NCI-H187 treated with DMSO at 0.1 percent for 48 hours (cell line): Measurements from ENCODE around the gene STYXL1.
"Not testable (repeated sequence)": the region's sequence is repeated elsewhere in the genome, so short reads cannot be mapped to it uniquely, and the experiment has no call there.

ENCODE experiments used
- DNase-seq: peaks from one replicate; lab custom pipeline; 2025; lab: John Stamatoyannopoulos, UW

The STYXL1 gene

GRCh38 chr7:76047811-76048667 is at the start of gene STYXL1, which contains the start of gene MDH2:
Gene STYXL1 (minus strand): TSS chr7:76048000. CDS start chr7:76030523, 17,477 bp downstream.
Gene MDH2 (plus strand): TSS chr7:76048106. CDS start chr7:76048161, 55 bp downstream.
- DNase-seq = peak; percentile 76

- no peak for DNase-seq
Observed at GRCh38 chr7:76095908-76096307, 48.1 kb upstream of the STYXL1 start.

GRCh38 chr7:76094326-76094725 is 46.5 kb upstream of the STYXL1 start:
- DNase-seq = not testable (repeated sequence)

DNA sequence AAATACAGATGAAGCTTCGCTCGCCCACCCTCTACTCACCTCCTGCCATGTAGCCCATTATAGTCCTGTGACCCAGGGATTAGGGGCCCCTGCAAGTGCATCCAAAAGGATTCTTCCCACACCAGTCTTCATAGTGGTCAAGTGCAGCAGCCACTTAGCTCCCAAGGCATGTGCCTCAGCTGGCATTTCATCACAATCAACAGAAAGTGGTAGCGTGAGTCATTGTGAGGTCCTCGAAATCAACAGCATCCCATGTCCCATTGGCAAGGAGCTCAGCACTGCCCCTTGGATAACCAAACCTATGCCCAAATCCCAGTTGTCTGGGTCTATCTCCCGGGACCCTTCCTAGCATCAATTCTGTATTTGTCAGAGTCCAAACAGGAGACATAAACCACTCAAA is 45.7 kb upstream of the STYXL1 start:
- DNase-seq = not testable (repeated sequence)

- DNase-seq = no peak
Observed at GRCh38 chr7:76091506-76091905, 43.7 kb upstream of the STYXL1 start.

GRCh38 chr7:76089865-76090475 is 42.2 kb upstream of the STYXL1 start:
- DNase-seq = no peak

DNA sequence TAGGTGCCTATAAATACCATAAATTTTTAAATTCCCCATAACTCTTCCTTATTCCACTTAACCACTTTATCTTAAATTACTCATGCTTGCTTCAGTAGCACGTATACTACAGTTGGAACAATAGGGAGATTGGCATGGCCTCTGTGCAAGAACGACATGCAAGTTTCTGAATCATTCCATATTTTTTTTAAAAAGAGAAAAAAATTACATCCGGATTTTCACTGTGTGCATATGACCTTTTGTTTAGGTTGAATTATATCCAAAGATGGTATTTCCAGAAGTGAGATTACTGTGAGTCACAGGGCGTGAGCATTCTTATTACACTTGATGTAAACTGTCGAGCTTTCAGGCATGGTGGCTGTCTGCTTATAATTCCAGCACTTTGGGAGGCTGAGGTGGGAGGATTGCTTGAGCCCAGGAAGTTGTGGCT is 39.6 kb upstream of the STYXL1 start:
- not testable (repeated sequence) for DNase-seq

GRCh38 chr7:76086070-76086469 is 38.3 kb upstream of the STYXL1 start:
- DNase-seq = no peak

DNA sequence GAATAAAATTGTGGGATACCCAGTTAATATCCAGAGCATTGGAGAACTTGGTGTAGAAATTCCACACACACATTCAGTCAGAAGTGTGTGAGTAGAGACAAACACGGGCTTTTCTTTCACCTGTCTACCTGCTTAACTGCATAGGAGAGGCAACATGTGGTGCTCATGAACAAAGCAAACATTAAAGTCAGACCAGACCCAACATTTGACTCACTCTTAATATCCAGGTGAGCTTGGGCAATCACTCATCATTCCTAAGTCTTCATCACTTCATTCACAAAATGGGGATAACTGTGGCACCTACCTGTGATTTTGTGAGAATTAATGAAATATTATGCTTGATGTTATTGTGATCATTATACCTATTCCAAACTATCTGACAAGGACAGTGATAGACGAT is 36.3 kb upstream of the STYXL1 start:
- DNase-seq = not testable (repeated sequence)

DNA sequence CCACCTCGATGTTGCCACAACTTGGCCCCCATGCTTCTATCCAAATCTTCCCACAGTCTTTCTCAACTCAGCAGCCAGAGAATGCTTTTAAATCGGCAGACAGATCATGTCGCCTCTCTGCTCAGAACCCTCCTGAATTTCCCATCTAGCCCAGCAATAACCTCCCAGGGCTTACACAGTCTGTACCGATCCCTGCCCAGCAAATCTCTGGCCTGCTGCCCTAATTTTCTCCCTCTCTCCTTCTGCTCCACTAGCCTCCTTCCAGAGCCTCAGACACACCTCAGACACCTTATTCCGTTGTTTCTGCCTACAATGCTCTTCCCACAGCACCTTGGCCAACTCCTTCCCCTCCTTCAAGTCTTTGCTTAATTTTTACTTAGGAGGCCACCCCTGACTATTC is 32.4 kb upstream of the STYXL1 start:
- DNase-seq = no peak

DNA sequence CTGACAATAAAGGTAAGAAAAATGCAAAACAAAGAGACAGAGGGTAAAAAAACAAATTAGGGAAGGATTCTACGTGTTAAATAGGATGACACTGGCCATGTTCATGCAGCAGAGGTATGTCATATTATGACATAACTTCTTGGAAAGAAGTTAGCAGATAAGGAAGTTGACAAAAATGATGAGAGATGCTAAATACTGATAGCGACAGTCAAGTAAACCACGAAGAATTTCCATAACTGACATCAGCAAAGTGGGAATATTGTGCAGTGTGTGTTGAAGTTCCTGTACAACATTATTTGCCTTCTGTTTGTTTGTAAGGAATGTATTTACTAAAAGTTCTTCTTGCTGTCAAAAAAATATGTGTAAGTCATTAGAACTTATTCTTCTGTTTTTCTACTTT is 29.6 kb upstream of the STYXL1 start:
- no peak for DNase-seq

GRCh38 chr7:76076995-76077394 is 29.2 kb upstream of the STYXL1 start:
- DNase-seq = no peak

DNA sequence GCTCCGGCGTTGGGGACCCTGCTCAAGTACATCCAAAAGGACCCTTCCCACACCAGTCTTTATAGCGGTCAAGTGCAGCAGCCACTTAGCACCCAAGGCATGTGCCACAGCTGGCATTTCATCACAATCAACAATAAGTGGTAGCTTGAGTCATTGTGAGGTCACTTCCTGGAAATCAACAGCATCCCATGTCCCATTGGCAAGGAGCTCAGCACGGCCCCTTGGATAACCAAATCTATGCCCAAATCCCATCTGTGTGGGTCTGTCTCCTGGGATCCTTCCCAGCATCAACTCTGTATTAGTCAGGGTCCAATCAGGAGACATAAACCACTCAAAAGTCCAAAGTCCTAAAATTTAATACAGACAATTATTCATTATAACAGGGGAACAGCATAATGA is 27.2 kb upstream of the STYXL1 start:
- no peak for DNase-seq

DNA sequence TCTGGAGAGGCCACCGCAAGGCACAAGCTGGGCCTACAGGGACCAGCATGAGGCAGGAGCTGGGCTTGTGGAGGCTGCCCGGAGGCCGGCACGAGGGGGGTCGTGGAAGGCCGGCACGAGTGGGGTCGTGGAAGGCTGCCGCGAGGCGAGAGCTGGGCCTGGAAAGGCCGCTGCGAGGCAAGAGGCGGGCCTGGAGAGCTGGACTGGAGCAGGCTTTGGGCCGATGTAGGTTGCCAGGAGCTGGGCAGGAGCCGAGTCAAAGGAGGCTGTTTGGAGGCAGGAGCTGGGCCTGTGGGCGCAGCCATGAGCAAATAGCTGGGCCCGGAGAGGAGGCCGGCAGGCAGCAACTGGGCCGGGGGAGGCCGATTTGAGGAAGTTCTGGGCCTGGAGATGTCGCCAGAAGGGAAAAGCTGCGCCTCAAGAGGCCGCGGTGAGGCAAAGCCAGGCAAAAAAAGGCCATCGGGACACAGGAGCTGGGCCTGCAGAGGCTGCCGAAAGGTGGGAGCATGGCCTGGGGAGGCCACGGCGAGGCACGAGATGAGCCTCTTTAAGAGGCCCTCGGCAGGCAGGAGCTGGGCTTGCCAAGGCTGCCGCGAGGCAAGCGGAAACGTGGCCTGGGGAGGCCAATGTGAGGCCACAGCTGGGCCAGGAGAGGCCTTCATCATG is 26.6 kb upstream of the STYXL1 start:
- no peak for DNase-seq

DNA sequence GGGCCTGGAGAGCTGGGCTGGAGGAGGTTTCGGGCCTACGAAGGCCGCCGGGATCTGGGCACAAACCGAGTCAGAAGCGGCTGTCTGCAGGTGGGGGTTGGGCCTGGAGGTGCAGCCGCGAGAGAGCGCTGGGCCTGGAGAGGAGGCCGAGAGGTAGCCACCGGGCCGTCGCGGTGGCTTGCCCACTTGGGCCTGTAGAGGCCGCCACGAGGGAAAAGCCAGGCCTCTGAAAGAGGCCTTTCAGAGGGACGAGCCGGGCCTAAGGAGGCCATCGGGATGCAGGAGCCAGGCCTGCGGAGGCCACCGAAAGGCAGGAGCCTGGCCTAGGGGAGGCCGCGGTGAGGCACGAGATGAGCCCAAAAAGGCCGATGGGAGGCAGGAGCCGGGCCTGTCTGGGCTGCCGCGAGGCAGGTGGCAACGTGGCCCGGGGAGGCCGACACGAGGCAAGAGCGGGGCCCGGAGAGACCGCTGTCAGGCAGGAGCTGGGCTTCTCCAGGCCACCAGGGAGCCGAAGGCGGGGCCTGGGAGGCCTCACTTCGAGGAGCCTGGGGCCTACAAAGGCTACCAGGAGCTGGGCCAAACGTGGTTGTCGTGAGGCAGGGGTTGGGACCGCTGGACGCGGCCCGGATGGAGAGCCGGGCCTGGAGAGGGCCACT is 25.7 kb upstream of the STYXL1 start:
- DNase-seq = no peak

- DNase-seq = no peak
Observed at GRCh38 chr7:76072243-76073148, 24.7 kb upstream of the STYXL1 start.

DNA sequence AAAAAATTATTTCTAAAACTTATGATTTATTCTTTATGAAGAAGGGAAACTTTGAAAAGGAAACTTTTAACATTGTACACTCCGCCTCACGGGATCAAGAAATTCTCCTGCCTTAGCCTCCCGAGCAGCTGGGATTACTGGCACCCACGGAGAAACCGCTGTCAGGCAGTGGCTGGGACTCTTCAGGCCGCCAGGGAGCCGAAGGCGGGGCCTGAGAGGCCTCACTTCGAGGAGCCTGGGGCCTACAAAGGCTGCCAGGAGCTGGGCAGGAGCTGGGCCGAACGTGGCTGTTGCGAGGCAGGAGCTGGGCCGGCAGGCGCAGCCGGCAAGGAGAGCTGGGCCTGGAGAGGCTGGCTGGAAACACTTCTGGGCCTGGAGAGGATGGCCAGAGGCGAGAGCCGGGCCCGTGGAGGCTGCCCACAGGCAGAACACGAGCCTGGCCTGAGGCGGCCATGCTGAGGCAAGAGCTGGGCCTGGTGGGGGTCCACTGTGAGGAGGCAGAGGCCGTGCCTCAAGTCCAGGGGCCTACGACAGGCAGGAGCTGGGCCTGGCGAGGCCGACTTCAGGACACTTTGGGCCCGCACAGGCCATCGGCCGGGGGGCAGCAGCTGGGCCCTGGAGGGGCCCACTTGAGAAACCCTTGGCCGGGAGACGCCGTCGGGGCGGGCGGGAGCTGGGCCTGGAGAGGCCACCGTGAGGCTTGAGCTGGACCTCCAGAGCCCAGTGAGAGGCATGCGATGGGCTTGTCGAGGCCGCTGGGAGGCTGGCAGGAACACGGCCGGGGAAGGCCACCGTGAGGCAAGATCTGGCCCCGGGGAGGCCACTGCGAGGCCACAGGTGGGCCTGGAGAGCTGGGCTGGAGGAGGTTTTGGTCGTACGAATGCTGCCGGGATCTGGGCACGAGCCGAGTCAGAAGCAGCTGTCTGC is 23.8 kb upstream of the STYXL1 start:
- no peak for DNase-seq

DNA sequence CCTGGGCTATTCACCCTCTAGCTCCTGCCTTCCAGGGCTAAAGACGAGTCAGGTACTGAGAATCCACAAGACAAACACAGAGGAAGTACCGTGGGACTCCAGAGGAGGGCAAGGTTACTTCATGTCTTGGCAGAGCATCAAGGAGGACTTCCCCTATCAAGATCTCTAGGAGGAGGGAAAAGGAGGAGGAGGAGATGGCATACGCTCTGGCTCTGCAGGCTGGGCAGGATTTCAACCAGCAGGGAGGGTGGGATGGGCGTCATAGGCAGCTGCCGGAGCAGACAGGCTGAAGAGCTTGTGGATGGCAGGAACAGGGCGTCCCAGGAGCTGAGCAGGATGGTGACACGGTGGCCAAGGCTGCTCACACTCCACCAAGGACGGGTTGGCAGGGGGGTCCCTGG is 21.4 kb upstream of the STYXL1 start:
- DNase-seq = no peak

DNA sequence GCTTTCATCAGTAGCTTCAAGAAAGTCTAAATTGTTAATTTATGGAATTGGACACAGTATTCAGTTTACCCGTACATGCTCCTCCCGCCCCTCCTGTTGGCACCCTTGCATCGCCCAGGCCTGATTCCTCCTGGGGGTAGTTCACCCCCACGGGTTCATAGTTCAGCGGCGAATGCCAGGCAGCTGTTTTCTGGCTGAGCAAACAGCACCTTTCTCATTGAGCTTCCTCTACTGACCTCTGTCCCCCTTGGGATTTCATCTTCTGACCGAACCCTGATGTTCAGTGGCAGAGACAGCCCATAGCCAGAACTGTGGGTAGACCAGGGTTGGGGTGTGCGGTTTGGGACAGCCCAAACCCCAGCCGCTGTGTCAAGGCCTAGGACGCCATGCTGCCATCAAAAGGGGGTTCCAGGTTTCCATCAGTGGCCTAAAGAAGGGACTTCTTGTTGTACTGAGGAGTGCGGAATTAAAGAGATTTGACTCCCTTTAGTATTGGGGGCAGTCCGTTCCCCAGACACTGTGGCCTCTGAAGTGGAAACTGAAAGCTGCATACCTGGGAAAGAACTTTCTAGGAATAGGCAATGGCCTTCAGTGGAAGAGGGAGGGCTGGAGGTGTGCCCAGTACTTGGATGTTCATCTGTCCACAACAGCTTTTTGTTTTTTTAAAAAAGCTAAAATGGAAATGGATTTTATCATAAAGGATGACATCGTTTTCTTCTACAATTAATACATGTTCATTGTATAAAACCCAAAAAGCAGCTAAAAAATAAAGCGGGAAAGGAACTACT is 19.1 kb upstream of the STYXL1 start:
- DNase-seq = no peak
